Lung (tissue), 12 donors: ENCODE results near the gene ADD3. TPM values are rescaled to one million over a fixed set of nuclear protein-coding genes. Genes with fewer than 3 reads are reported as not detected.
A peak's percentile ranks its signal among the peaks of the same experiment; 100 is the strongest.

ENCODE experiments used
- ATAC-seq: fragments of 200-7000 bp; cut with Tn5 transposase; one replicate; pipeline ENCODE4 v1.9.1; 2020; ENCODE audit warnings: moderate number of reproducible peaks; ENCODE audit not compliant: insufficient read depth, low FRiP score
- DNase-seq, 3 donors: peaks; one replicate each; pipeline ENCODE4 v3.0.0-alpha.2; 2013 to 2017
- H3K27ac ChIP-seq, 2 donors: one replicate each; pipeline ENCODE4 v1.5.1; 2013; ENCODE audit warnings: mild to moderate bottlenecking in 2 of 2, moderate library complexity in 2 of 2, control low read depth in 1 of 2, inconsistent platforms in 1 of 2, low read depth in 1 of 2, low read length in 1 of 2
- H3K27me3 ChIP-seq, 3 donors: one replicate each; pipeline ENCODE4 v1.5.1; 2013; ENCODE audit warnings: low read length in 2 of 3; ENCODE audit not compliant: control insufficient read depth in 3 of 3, insufficient read depth in 3 of 3
- H3K36me3 ChIP-seq, 4 donors: one replicate each; pipeline ENCODE4 v1.5.1; 2013; ENCODE audit warnings: low read length in 4 of 4, mild to moderate bottlenecking in 1 of 4, moderate library complexity in 1 of 4; ENCODE audit not compliant: control insufficient read depth in 4 of 4, insufficient read depth in 4 of 4
- H3K4me1 ChIP-seq, 5 donors: one replicate each; pipeline ENCODE4 v1.5.1; 2013; ENCODE audit warnings: low read length in 5 of 5, mild to moderate bottlenecking in 2 of 5, moderate library complexity in 1 of 5; ENCODE audit not compliant: control insufficient read depth in 5 of 5, insufficient read depth in 5 of 5
- H3K4me3 ChIP-seq: one replicate; pipeline ENCODE4 v1.5.1; 2013; ENCODE audit warnings: mild to moderate bottlenecking, control low read depth, moderate library complexity
- H3K9ac ChIP-seq, 2 donors: one replicate each; pipeline ENCODE4 v1.5.1; 2013; ENCODE audit warnings: low read length in 2 of 2, control low read depth in 1 of 2; ENCODE audit not compliant: insufficient read depth in 1 of 2
- H3K9me3 ChIP-seq, 4 donors: one replicate each; pipeline ENCODE4 v1.5.1; 2013; ENCODE audit warnings: low read length in 3 of 4, mild to moderate bottlenecking in 1 of 4, moderate library complexity in 1 of 4; ENCODE audit not compliant: control insufficient read depth in 4 of 4, insufficient read depth in 3 of 4
- CTCF ChIP-seq: IDR thresholded peaks from 2 replicates; pipeline ENCODE4 v1.5.1; 2012; ENCODE audit warnings: mild to moderate bottlenecking; ENCODE audit errors: control extremely low read depth, extremely low read depth
- WGBS, 2 donors: extraction: QIAGEN DNeasy Blood & Tissue Kit; methylation state at CpG; one replicate each; pipeline ENCODE4 v1.1.7; 2013; 5-methylcytosine and 5-hydroxymethylcytosine counted together
- polyA plus RNA-seq, 2 donors: library from polyadenylated mRNA; stranded (reverse); fragments of 200-250 nt; gene quantifications; one replicate each; pipeline ENCODE4 v1.2.1, GENCODE V29; 2013
- total RNA-seq, 2 donors: library from RNA; depleted of rRNA in 1 of 2; stranded (reverse); fragments of >200 nt in 1 of 2; gene quantifications; one replicate each; pipeline ENCODE4 v1.2.1, GENCODE V29; 2014 to 2021
- donor health status: control.
- donor health status: control.
- donor health status: Bipolar disorder and iron deficiency.
- donor health status: healthy.
- donor health status: DM: yes; HTN: yes; CAD: no.

Gene ADD3
- total and polyA plus RNA-seq, 4 donors: 22.0 to 289 (median 56.1) TPM

GRCh38 chr10:110036640-110037039, 28.9 kb downstream of the ADD3 start:
- DNase-seq: no peak
- no peak for ATAC-seq

GRCh38 chr10:110039254-110039653, 31.5 kb downstream of the ADD3 start:
- Histone ChIP-seq H3K27me3 (no peaks in the 10 kb centered on the region), H3K4me1 (peaks cover 0 to 12% (median 4%) of the 10 kb centered on the region in 5 donors), H3K36me3 (no peaks in the 10 kb centered on the region), H3K9ac (no peak overlapping the region), H3K4me3 (no peak overlapping the region), H3K27ac (peak overlapping the region in 1 of 2 donors; percentile 33), H3K9me3 (no peaks in the 10 kb centered on the region)
- DNase-seq (no peak), ATAC-seq (no peak)
- no peak for TF ChIP-seq CTCF

More at GRCh38 chr10:110036640-110037039, 28.9 kb downstream of the ADD3 start:
- Histone ChIP-seq H3K36me3 (no peaks in the 10 kb centered on the region), H3K9me3 (no peaks in the 10 kb centered on the region), H3K27me3 (no peaks in the 10 kb centered on the region), H3K4me1 (peaks cover 0 to 36% (median 18%) of the 10 kb centered on the region in 5 donors), H3K4me3 (no peak overlapping the region), H3K27ac (no peak overlapping the region), H3K9ac (no peak overlapping the region)
- 84 to 90% methylated on average over 3 of the region's 3 CpGs for WGBS, 2 donors
- no peak for TF ChIP-seq CTCF

GRCh38 chr10:110040108-110040507, 32.3 kb downstream of the ADD3 start:
- DNase-seq: no peak
- Histone ChIP-seq H3K4me1 (peaks cover 0 to 12% (median 2%) of the 10 kb centered on the region in 5 donors), H3K27ac (no peak overlapping the region), H3K36me3 (no peaks in the 10 kb centered on the region), H3K9me3 (no peaks in the 10 kb centered on the region), H3K27me3 (no peaks in the 10 kb centered on the region), H3K9ac (no peak overlapping the region), H3K4me3 (no peak overlapping the region)
- 82 to 88% methylated on average over 1 of the region's 1 CpG for WGBS, 2 donors
- ATAC-seq: no peak
- TF ChIP-seq CTCF: no peak
